Measurements from ENCODE around the gene NIM1K. TPM values are rescaled to one million over a fixed set of nuclear protein-coding genes. Genes with fewer than 3 reads are reported as not detected.

Gene NIM1K
- polyA plus RNA-seq, 1 of the 3 experiments (the other 2 are of a cell fraction) = 0.16 TPM

DNA sequence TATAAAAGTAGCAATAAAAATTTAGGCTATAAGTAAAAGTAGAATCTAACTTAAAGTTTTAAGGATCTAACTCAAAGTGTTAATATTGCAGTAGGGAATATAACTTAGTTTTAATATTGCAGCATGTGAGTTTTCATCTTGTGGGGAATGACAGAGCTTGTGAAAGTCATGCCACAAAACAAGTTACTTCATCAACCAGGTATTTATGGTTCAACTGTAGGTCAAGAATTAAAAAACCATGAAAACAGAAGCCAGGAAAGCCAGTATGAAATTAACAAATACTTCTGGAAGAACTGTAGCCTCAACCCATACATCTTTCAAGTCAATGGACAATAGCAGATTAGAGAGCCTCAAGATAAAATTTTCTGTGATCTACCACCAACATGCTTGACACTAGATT is 102.2 kb downstream of the NIM1K start:
- POLR2A ChIA-PET = no interaction called here
- Histone ChIP-seq H4K20me1 (ENCODE audit: insufficient read depth) (no peaks in the 10 kb centered on the region), H3K36me3 (replicated peaks in 1 of 2; ENCODE audit: control insufficient read depth in 1 of 2, insufficient read depth in 2 of 2, low read length in 1 of 2) (peaks cover 61 to 79% of the 10 kb centered on the region in 2 experiments), H3K27me3 (ENCODE audit: insufficient read depth) (no peaks in the 10 kb centered on the region), H3F3A (replicated peaks; ENCODE audit: insufficient read depth) (no peaks in the 10 kb centered on the region), H3K79me2 (ENCODE audit: insufficient read depth) (peaks cover 5% of the 10 kb centered on the region; the same call in 1 of the 2 replicates), H3K4me3 (ENCODE audit: low read depth in 2 of 2, low read length in 1 of 2) (no peak overlapping the region), H3K27ac (ENCODE audit: low read depth in 2 of 2, low read length in 1 of 2) (no peak overlapping the region), H3K4me1 (ENCODE audit: control insufficient read depth in 1 of 2, insufficient read depth in 2 of 2, low read depth in 1 of 2, low read length in 1 of 2) (peaks cover 0 to 6% of the 10 kb centered on the region in 2 experiments; a peak in 2 of 4 replicates), H3K9ac (no peak overlapping the region), H3K9me3 (no peaks in the 10 kb centered on the region), H3K9me2 (no peaks in the 10 kb centered on the region), H3K4me2 (no peak overlapping the region), H2AFZ (ENCODE audit: low read depth) (no peak overlapping the region)
- CTCF ChIA-PET = interaction anchor here (1.2 to 2.0 kb wide), 2 partner anchors 12 to 188 kb away, joined by 3 to 6 read pairs; no protein-coding TSS in a partner anchor
- TF ChIP-seq, protein P1, sequence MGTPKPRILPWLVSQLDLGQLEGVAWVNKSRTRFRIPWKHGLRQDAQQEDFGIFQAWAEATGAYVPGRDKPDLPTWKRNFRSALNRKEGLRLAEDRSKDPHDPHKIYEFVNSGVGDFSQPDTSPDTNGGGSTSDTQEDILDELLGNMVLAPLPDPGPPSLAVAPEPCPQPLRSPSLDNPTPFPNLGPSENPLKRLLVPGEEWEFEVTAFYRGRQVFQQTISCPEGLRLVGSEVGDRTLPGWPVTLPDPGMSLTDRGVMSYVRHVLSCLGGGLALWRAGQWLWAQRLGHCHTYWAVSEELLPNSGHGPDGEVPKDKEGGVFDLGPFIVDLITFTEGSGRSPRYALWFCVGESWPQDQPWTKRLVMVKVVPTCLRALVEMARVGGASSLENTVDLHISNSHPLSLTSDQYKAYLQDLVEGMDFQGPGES (IDR thresholded peaks at IDR 0.05; ENCODE audit: low read depth, low read length) = no peak
- 0 out of 2 replicates have a peak, but pooled peaks have one; percentile 24 for TF ChIP-seq RXRA (IDR thresholded peaks at IDR 0.05; ENCODE audit: borderline replicate concordance, low read depth)
- DNase-seq = no peak

DNA sequence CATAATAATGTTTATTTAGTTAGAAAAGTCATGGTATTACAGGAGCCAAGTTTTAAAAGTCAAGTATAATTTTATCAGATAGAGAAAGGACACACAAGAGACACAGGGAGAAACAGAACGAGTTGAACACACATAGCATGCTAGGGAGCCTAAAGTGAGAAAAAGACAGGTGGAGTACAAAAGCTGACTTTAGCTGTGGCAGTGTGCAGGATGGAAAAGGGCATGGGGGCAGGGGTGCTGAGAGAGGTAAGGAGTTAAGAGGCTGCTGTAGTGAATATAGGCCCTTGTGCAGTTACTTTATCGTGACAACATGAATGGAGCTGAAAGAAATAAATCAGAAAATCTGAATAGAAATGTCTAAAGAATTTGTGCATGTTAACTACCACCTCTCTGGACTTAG is 103.2 kb downstream of the NIM1K start:
- peaks cover 7% of the 10 kb centered on the region; the same call in 1 of the 2 replicates for H3K79me2 ChIP-seq (ENCODE audit: insufficient read depth)
- ChIA-PET POLR2A (no interaction called here), CTCF (interaction anchor here (0.9 to 2.0 kb wide), 3 partner anchors 10 to 189 kb away, joined by 3 to 6 read pairs (median 4); no protein-coding TSS in a partner anchor)
- peaks cover 58 to 70% of the 10 kb centered on the region in 2 experiments for H3K36me3 ChIP-seq (replicated peaks in 1 of 2; ENCODE audit: control insufficient read depth in 1 of 2, insufficient read depth in 2 of 2, low read length in 1 of 2)
- no peaks in the 10 kb centered on the region for H3K9me2 ChIP-seq
- no peak overlapping the region for H3K9ac ChIP-seq
- peaks cover 0 to 6% of the 10 kb centered on the region in 2 experiments; a peak in 2 of 4 replicates for H3K4me1 ChIP-seq (ENCODE audit: control insufficient read depth in 1 of 2, insufficient read depth in 2 of 2, low read depth in 1 of 2, low read length in 1 of 2)
- H3K9me3 ChIP-seq = no peaks in the 10 kb centered on the region
- no peak overlapping the region for H2AFZ ChIP-seq (ENCODE audit: low read depth)
- no peak overlapping the region for H3K4me3 ChIP-seq (ENCODE audit: low read depth in 2 of 2, low read length in 1 of 2)
- H4K20me1 ChIP-seq (ENCODE audit: insufficient read depth) = no peaks in the 10 kb centered on the region
- no peak overlapping the region for H3K4me2 ChIP-seq
- H3K27ac ChIP-seq (ENCODE audit: low read depth in 2 of 2, low read length in 1 of 2) = no peak overlapping the region
- no peaks in the 10 kb centered on the region for H3F3A ChIP-seq (replicated peaks; ENCODE audit: insufficient read depth)
- DNase-seq = no peak
- no peaks in the 10 kb centered on the region for H3K27me3 ChIP-seq (ENCODE audit: insufficient read depth)
- no peak for TF ChIP-seq RFX5 (IDR thresholded peaks at IDR 0.05; ENCODE audit: low read length)
- TF ChIP-seq CTCF (IDR thresholded peaks at IDR 0.05) = no peak
- no peak for TF ChIP-seq RCOR1 (IDR thresholded peaks at IDR 0.05; ENCODE audit: low read length)
- TF ChIP-seq, protein P2, sequence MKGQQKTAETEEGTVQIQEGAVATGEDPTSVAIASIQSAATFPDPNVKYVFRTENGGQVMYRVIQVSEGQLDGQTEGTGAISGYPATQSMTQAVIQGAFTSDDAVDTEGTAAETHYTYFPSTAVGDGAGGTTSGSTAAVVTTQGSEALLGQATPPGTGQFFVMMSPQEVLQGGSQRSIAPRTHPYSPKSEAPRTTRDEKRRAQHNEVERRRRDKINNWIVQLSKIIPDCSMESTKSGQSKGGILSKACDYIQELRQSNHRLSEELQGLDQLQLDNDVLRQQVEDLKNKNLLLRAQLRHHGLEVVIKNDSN (IDR thresholded peaks at IDR 0.05; ENCODE audit: borderline replicate concordance, low read depth) = no peak
- no peak for TF ChIP-seq PBX3 (IDR thresholded peaks at IDR 0.05)
- TF ChIP-seq RAD21 (IDR thresholded peaks at IDR 0.05; ENCODE audit: low read length) = no peak
- no peak for TF ChIP-seq MEF2A (IDR thresholded peaks at IDR 0.05; ENCODE audit: borderline replicate concordance, low read depth)
- TF ChIP-seq YY1 (IDR thresholded peaks at IDR 0.05; ENCODE audit: low read depth) = no peak
- TF ChIP-seq FOXJ3 (CRISPR knock-in tag; IDR thresholded peaks at IDR 0.05) = no peak
- TF ChIP-seq, protein P3, sequence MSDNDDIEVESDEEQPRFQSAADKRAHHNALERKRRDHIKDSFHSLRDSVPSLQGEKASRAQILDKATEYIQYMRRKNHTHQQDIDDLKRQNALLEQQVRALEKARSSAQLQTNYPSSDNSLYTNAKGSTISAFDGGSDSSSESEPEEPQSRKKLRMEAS (IDR thresholded peaks at IDR 0.05; ENCODE audit: low read depth) = no peak
- no peak for TF ChIP-seq GABPA (IDR thresholded peaks at IDR 0.05; ENCODE audit: low read depth)
- TF ChIP-seq NRF1 (IDR thresholded peaks at IDR 0.05; ENCODE audit: low read depth, low read length) = no peak
- 92% methylated on average over 2 of the region's 2 CpGs for WGBS (ENCODE audit: low lambda C conversion rate)
